ENCODE results near the gene SNTB2. TPM values are rescaled to one million over a fixed set of nuclear protein-coding genes. Genes with fewer than 3 reads are reported as not detected.

Gene SNTB2
- total and polyA plus RNA-seq, 10 of the 15 experiments (the other 5 are each of a cell fraction or from before 2014, with no cell fraction given), result 1.2 to 15.7 (median 5.0) TPM

GRCh38 chr16:69320740-69321073, 133.7 kb downstream of the SNTB2 start:
- TF ChIP-seq SUZ12 (IDR thresholded peaks at IDR 0.05; ENCODE audit: unreplicated experiment) (no peak), RELB (IDR thresholded peaks at IDR 0.05; ENCODE audit: low read depth) (no peak), MLLT1 (IDR thresholded peaks at IDR 0.05) (no peak), HDAC6 (IDR thresholded peaks at IDR 0.05; ENCODE audit: unreplicated experiment) (no peak), POLR2AphosphoS2 (IDR thresholded peaks at IDR 0.05; ENCODE audit: low read depth, low read length) (no peak), PML (IDR thresholded peaks at IDR 0.05; ENCODE audit: low read length) (no peak), IRF5 (IDR thresholded peaks at IDR 0.05; ENCODE audit: borderline replicate concordance) (no peak), ESRRA (IDR thresholded peaks at IDR 0.05; ENCODE audit: low read length) (no peak), TCF12 (IDR thresholded peaks at IDR 0.05; ENCODE audit: low read depth, low read length) (no peak), MXI1 (IDR thresholded peaks at IDR 0.05; ENCODE audit: low read depth, low read length) (no peak), EGR1 (IDR thresholded peaks at IDR 0.05; ENCODE audit: borderline replicate concordance in 1 of 2, low read depth in 2 of 2, low read length in 2 of 2) (no peak), NBN (IDR thresholded peaks at IDR 0.05) (no peak), JUND (IDR thresholded peaks at IDR 0.05; ENCODE audit: low read depth, low read length) (no peak), EZH2 (IDR thresholded peaks at IDR 0.05; ENCODE audit: borderline replicate concordance, control insufficient read depth, low read depth, low read length) (no peak), KAT2A (conservative IDR thresholded peaks at IDR 0.05; ENCODE audit: control insufficient read depth, low read depth, low read length) (no peak), NFYB (IDR thresholded peaks at IDR 0.05; ENCODE audit: insufficient read depth, low read depth, low read length) (no peak), MTA3 (IDR thresholded peaks at IDR 0.05; ENCODE audit: borderline replicate concordance, low read length) (no peak), GABPA (IDR thresholded peaks at IDR 0.05; ENCODE audit: low read depth) (no peak)
- peaks cover 14% of the 10 kb centered on the region for H3K79me2 ChIP-seq (ENCODE audit: control insufficient read depth, insufficient read depth, low read length)
- POLR2A ChIA-PET, result no interaction called here
- no peak overlapping the region for H3K4me2 ChIP-seq (ENCODE audit: control insufficient read depth, insufficient read depth)
- H3K4me3 ChIP-seq, result no peak overlapping the region
- 94% methylated on average over 13 of the region's 13 CpGs for WGBS (ENCODE audit: insufficient coverage, insufficient replicate concordance, low lambda C conversion rate, missing lambda C conversion rate)
- H3K27me3 ChIP-seq (replicated peaks in 1 of 2; ENCODE audit: control insufficient read depth in 2 of 2, insufficient read depth in 2 of 2, low read length in 1 of 2), result no peaks in the 10 kb centered on the region
- RAD21 ChIA-PET (ENCODE audit: unreplicated experiment), result no interaction called here
- H2AFZ ChIP-seq (ENCODE audit: control insufficient read depth, low read depth, low read length), result no peak overlapping the region
- no peak for FAIRE-seq
- no peak overlapping the region for H3K27ac ChIP-seq (ENCODE audit: control insufficient read depth, insufficient read depth)
- CTCF ChIA-PET, result no interaction called here
- no peak for DNase-seq (ENCODE audit: low read depth, low spot score)
- no peaks in the 10 kb centered on the region; the same call in 1 of the 2 replicates for H3K4me1 ChIP-seq (ENCODE audit: control insufficient read depth, insufficient read depth, low read length)
- no peaks in the 10 kb centered on the region for H4K20me1 ChIP-seq (ENCODE audit: control insufficient read depth, insufficient read depth)
- intact Hi-C loops (cut with micrococcal nuclease; ENCODE audit: unreplicated experiment), result no loop called here
- no peaks in the 10 kb centered on the region for H3K9me3 ChIP-seq (replicated peaks; ENCODE audit: control insufficient read depth, insufficient read depth, low read length)
- in situ Hi-C loops (cut with MboI), result no loop called here
- SMC1A ChIA-PET (ENCODE audit: uncharacterized antibody, unreplicated experiment), result no interaction called here
- BruUV-seq (replicated peaks), result no TSS peak
- H3K9ac ChIP-seq (ENCODE audit: control insufficient read depth, insufficient read depth, low read length), result no peak overlapping the region
- H3K36me3 ChIP-seq (ENCODE audit: control insufficient read depth in 2 of 2, insufficient read depth in 2 of 2, low read length in 1 of 2), result peaks cover 29 to 52% of the 10 kb centered on the region in 2 experiments
- no peak for ATAC-seq
